ENCODE measurements around the gene SPRR5.

Gene SPRR5

GRCh38 chr1:152954436-152954835, 7.4 kb downstream of the SPRR5 start:
- H3K27me3 ChIP-seq (ENCODE audit: insufficient read depth, low read length), result no peaks in the 10 kb centered on the region
- H3K4me2 ChIP-seq (ENCODE audit: low read length), result no peak overlapping the region
- no peak overlapping the region for H2AFZ ChIP-seq (ENCODE audit: low read length)
- H3K4me3 ChIP-seq (ENCODE audit: low read depth, low read length, poor library complexity, severe bottlenecking), result no peak overlapping the region
- H4K20me1 ChIP-seq (ENCODE audit: insufficient read depth, low read length), result no peaks in the 10 kb centered on the region
- no peaks in the 10 kb centered on the region for H3K9me2 ChIP-seq (ENCODE audit: low read depth, low read length)
- no peak for TF ChIP-seq EZH2 (IDR thresholded peaks at IDR 0.05; ENCODE audit: borderline replicate concordance, low read length)
- TF ChIP-seq, protein P1, sequence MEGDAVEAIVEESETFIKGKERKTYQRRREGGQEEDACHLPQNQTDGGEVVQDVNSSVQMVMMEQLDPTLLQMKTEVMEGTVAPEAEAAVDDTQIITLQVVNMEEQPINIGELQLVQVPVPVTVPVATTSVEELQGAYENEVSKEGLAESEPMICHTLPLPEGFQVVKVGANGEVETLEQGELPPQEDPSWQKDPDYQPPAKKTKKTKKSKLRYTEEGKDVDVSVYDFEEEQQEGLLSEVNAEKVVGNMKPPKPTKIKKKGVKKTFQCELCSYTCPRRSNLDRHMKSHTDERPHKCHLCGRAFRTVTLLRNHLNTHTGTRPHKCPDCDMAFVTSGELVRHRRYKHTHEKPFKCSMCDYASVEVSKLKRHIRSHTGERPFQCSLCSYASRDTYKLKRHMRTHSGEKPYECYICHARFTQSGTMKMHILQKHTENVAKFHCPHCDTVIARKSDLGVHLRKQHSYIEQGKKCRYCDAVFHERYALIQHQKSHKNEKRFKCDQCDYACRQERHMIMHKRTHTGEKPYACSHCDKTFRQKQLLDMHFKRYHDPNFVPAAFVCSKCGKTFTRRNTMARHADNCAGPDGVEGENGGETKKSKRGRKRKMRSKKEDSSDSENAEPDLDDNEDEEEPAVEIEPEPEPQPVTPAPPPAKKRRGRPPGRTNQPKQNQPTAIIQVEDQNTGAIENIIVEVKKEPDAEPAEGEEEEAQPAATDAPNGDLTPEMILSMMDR (IDR thresholded peaks at IDR 0.05; ENCODE audit: low read length), result no peak
- no peaks in the 10 kb centered on the region for H3K36me3 ChIP-seq (ENCODE audit: insufficient read depth, low read length)
- no peaks in the 10 kb centered on the region for H3K79me2 ChIP-seq (ENCODE audit: insufficient read depth, low read length)
- no peaks in the 10 kb centered on the region for H3F3A ChIP-seq (ENCODE audit: insufficient read depth, low read length)
- no peak overlapping the region for H3K9ac ChIP-seq (ENCODE audit: low read length)
- H3K4me1 ChIP-seq (ENCODE audit: insufficient read depth, low read length, severe bottlenecking), result no peaks in the 10 kb centered on the region
- no peak overlapping the region for H3K27ac ChIP-seq (ENCODE audit: low read depth, low read length, poor library complexity, severe bottlenecking)
- no peaks in the 10 kb centered on the region for H3K9me3 ChIP-seq (ENCODE audit: low read length)

DNA sequence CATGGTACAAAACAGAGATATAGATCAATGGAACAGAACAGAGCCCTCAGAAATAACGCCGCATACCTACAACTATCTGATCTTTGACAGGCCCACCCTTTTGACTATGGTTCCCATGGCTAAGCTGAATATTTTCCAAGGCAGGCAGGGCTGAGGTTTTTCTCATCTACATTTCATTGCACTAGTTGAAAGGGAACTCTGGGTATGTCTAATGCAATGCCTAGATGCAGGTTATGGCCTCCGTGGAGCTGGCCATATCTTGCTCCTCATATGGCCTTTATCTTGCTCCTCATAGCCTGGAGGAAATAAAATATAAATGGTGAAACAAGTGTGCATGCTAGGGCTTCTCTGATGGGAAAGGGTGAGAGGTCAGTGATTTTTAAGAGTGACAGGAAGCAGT, 10.6 kb downstream of the SPRR5 start:
- no peaks in the 10 kb centered on the region for H3K9me3 ChIP-seq (ENCODE audit: low read length)
- no peak overlapping the region for H3K4me3 ChIP-seq (ENCODE audit: low read depth, low read length, poor library complexity, severe bottlenecking)
- no peaks in the 10 kb centered on the region for H3K4me1 ChIP-seq (ENCODE audit: insufficient read depth, low read length, severe bottlenecking)
- no peaks in the 10 kb centered on the region for H3F3A ChIP-seq (ENCODE audit: insufficient read depth, low read length)
- H3K9ac ChIP-seq (ENCODE audit: low read length), result no peak overlapping the region
- H3K27me3 ChIP-seq (ENCODE audit: insufficient read depth, low read length), result no peaks in the 10 kb centered on the region
- no peak overlapping the region for H3K27ac ChIP-seq (ENCODE audit: low read depth, low read length, poor library complexity, severe bottlenecking)
- TF ChIP-seq, protein P1 (IDR thresholded peaks at IDR 0.05; ENCODE audit: low read length), result no peak
- TF ChIP-seq EZH2 (IDR thresholded peaks at IDR 0.05; ENCODE audit: borderline replicate concordance, low read length), result no peak
- no peak overlapping the region for H2AFZ ChIP-seq (ENCODE audit: low read length)
- H3K36me3 ChIP-seq (ENCODE audit: insufficient read depth, low read length), result no peaks in the 10 kb centered on the region
- H3K4me2 ChIP-seq (ENCODE audit: low read length), result no peak overlapping the region
- H3K9me2 ChIP-seq (ENCODE audit: low read depth, low read length), result no peaks in the 10 kb centered on the region
- no peaks in the 10 kb centered on the region for H4K20me1 ChIP-seq (ENCODE audit: insufficient read depth, low read length)
- no peaks in the 10 kb centered on the region for H3K79me2 ChIP-seq (ENCODE audit: insufficient read depth, low read length)

- Histone ChIP-seq H3K36me3 (ENCODE audit: insufficient read depth, low read length) (no peaks in the 10 kb centered on the region), H3K79me2 (ENCODE audit: insufficient read depth, low read length) (no peaks in the 10 kb centered on the region), H3K9me2 (ENCODE audit: low read depth, low read length) (no peaks in the 10 kb centered on the region), H3K4me3 (ENCODE audit: low read depth, low read length, poor library complexity, severe bottlenecking) (no peak overlapping the region), H3K4me1 (ENCODE audit: insufficient read depth, low read length, severe bottlenecking) (no peaks in the 10 kb centered on the region), H3K9me3 (ENCODE audit: low read length) (no peaks in the 10 kb centered on the region), H3F3A (ENCODE audit: insufficient read depth, low read length) (no peaks in the 10 kb centered on the region), H3K9ac (ENCODE audit: low read length) (no peak overlapping the region), H4K20me1 (ENCODE audit: insufficient read depth, low read length) (no peaks in the 10 kb centered on the region), H3K27me3 (ENCODE audit: insufficient read depth, low read length) (no peaks in the 10 kb centered on the region), H2AFZ (ENCODE audit: low read length) (no peak overlapping the region), H3K27ac (ENCODE audit: low read depth, low read length, poor library complexity, severe bottlenecking) (no peak overlapping the region), H3K4me2 (ENCODE audit: low read length) (no peak overlapping the region)
- TF ChIP-seq, protein P1 (IDR thresholded peaks at IDR 0.05; ENCODE audit: low read length), result no peak
- no peak for TF ChIP-seq EZH2 (IDR thresholded peaks at IDR 0.05; ENCODE audit: borderline replicate concordance, low read length)
Measured at GRCh38 chr1:152959273-152959672, 12.3 kb downstream of the SPRR5 start.
